Measurements from ENCODE around the gene CLEC18B.
"Not testable (repeated sequence)": the region's sequence is repeated elsewhere in the genome, so short reads cannot be mapped to it uniquely, and the experiment has no call there.

DNA sequence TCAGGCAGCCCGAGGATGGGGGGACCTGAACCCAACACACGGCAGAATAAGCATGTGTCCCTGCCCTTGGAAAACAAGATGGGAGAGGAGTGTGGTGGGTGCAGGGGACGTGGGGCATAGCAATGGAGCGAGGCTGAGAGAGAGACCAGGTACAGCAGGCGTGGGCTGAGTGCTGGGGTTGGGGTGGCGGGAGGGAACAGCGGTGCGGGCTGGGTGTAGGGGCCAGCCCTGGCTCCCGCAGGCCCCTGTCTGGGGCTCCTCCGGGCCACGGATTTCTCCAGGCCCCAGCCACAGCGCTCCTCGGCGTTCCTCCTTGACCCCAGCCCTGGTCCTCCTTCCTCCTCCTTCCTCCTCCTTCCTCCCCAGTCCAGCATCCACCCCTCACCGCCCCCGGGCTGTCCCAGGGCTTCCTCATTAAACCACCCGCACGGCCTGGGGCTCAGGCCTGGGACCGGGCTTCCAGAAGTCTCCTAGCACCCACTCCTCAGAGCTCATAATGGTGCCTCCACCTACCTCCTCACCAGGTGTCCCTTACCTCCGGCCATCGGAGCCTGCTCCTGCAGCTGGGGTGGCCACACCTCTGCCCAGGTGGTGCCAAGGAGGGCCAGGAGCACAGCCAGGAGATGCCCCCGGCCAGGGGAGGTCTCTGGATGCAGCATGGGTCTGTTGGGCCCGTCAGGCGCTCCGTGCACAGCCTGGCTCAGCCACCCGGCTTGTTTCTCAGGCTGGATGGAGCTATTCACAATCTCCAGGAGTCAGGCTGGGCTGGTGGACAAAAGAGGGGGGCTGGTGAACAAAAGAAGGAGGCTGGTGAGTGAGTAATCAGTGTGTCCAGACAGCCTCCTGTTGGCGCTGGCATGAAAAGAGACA, at the start of gene CLEC18B:
- not testable (repeated sequence) for TF ChIP-seq POLR2A, POLR2AphosphoS5 (IDR thresholded peaks at IDR 0.05; ENCODE audit: low read depth, low read length)
